Activated B cell treated with CpG ODN at 0.5 μM for 24 hours (primary cell): Measurements from ENCODE around the gene TRAPPC10. TPM values are rescaled to one million over a fixed set of nuclear protein-coding genes. Genes with fewer than 3 reads are reported as not detected.
A peak's percentile ranks its signal among the peaks of the same experiment; 100 is the strongest.

ENCODE experiments used
- ATAC-seq: fragments of 200-7000 bp; cut with Tn5 transposase; one replicate; pipeline ENCODE4 v1.10.0; 2021; ENCODE audit warnings: low read depth, mild to moderate bottlenecking, moderate library complexity
- CTCF ChIA-PET: fragments of 350-600 bp; sonication (Branson Sonifier 250); formaldehyde crosslinking; loops from one replicate; lab custom pipeline; 2021; ENCODE audit warnings: antibody characterized with exemption; lab: Charles Lee
- POLR2A ChIA-PET: fragments of 350-600 bp; sonication (Branson Sonifier 250); formaldehyde crosslinking; loops from one replicate; lab custom pipeline; 2021; ENCODE audit warnings: antibody characterized with exemption; lab: Charles Lee
- DNase-seq: peaks from one replicate; pipeline ENCODE4 v3.0.0; 2022
- H3K27ac Mint-ChIP-seq: one replicate; pipeline ENCODE4 v1.8.0; 2020; ENCODE audit warnings: mixed read lengths
- H3K27me3 Mint-ChIP-seq: one replicate; pipeline ENCODE4 v1.8.0; 2021; ENCODE audit warnings: mixed read lengths
- H3K36me3 Mint-ChIP-seq: one replicate; pipeline ENCODE4 v1.8.0; 2021; ENCODE audit warnings: low read depth, mixed read lengths
- H3K4me1 Mint-ChIP-seq: one replicate; pipeline ENCODE4 v1.8.0; 2021; ENCODE audit warnings: mixed read lengths
- H3K4me3 Mint-ChIP-seq: one replicate; pipeline ENCODE4 v1.8.0; 2020; ENCODE audit warnings: mild to moderate bottlenecking, mixed read lengths
- H3K9me3 Mint-ChIP-seq: one replicate; pipeline ENCODE4 v1.8.0; 2020; ENCODE audit warnings: mixed read lengths
- CTCF ChIP-seq: fragments of 200-600 bp; IDR thresholded peaks from one replicate; pipeline ENCODE4 v1.8.0; 2022; ENCODE audit warnings: antibody characterized with exemption, mild to moderate bottlenecking
- intact Hi-C: fragments of 100-400 bp; cut with micrococcal nuclease; formaldehyde crosslinking; loops from one replicate; pipeline ENCODE4 v1.15.1; 2024
- total RNA-seq: library from RNA; stranded (reverse); gene quantifications from 2 replicates; pipeline ENCODE4 v1.2.3, GENCODE V29; 2022

Gene TRAPPC10
- total RNA-seq, 1 donor from 2014 or later, result 96.0 TPM

- Mint-ChIP-seq H3K4me1 (peaks cover 86% of the 10 kb centered on the region), H3K9me3 (no peaks in the 10 kb centered on the region), H3K27ac (no peak overlapping the region), H3K4me3 (no peak overlapping the region), H3K36me3 (peaks cover 12% of the 10 kb centered on the region), H3K27me3 (no peaks in the 10 kb centered on the region)
- no peak for DNase-seq
- no peak for TF ChIP-seq CTCF
- POLR2A ChIA-PET, result no interaction called here
- intact Hi-C loops, result no loop called here
- no peak for ATAC-seq
- CTCF ChIA-PET, result no interaction called here
Observed at GRCh38 chr21:44018127-44018526, 6.0 kb downstream of the TRAPPC10 start.

GRCh38 chr21:44018813-44019567 is 6.9 kb downstream of the TRAPPC10 start:
- Mint-ChIP-seq H3K27ac (peak overlapping the region; percentile 63), H3K36me3 (peaks cover 9% of the 10 kb centered on the region), H3K4me3 (no peak overlapping the region), H3K27me3 (no peaks in the 10 kb centered on the region), H3K4me1 (peaks cover 86% of the 10 kb centered on the region), H3K9me3 (no peaks in the 10 kb centered on the region)
- ATAC-seq, result no peak
- intact Hi-C loops, result no loop called here
- CTCF ChIA-PET, result interaction anchor here (0.6 kb wide), 1 partner anchor 1637 kb away, joined by 3 read pairs; no protein-coding TSS in a partner anchor
- TF ChIP-seq CTCF, result no peak
- DNase-seq, result no peak
- POLR2A ChIA-PET, result no interaction called here

GRCh38 chr21:44019568-44019958 is 7.5 kb downstream of the TRAPPC10 start:
- no peak for ATAC-seq
- no peak for TF ChIP-seq CTCF
- no peak overlapping the region for H3K4me3 Mint-ChIP-seq
- ChIA-PET CTCF (interaction anchor here (0.6 kb wide), 1 partner anchor 1636 kb away, joined by 3 read pairs; no protein-coding TSS in a partner anchor), POLR2A (no interaction called here)
- intact Hi-C loops, result no loop called here
- peaks cover 9% of the 10 kb centered on the region for H3K36me3 Mint-ChIP-seq
- no peaks in the 10 kb centered on the region for H3K27me3 Mint-ChIP-seq
- H3K4me1 Mint-ChIP-seq, result peaks cover 85% of the 10 kb centered on the region
- DNase-seq, result no peak
- peak overlapping the region; percentile 56 for H3K27ac Mint-ChIP-seq
- no peaks in the 10 kb centered on the region for H3K9me3 Mint-ChIP-seq

- ChIA-PET POLR2A (no interaction called here), CTCF (no interaction called here)
- DNase-seq (no peak), ATAC-seq (no peak)
- peaks cover 87% of the 10 kb centered on the region for H3K4me1 Mint-ChIP-seq
- TF ChIP-seq CTCF, result no peak
- intact Hi-C loops, result loop anchor here (10.0 kb wide), 1 partner anchor 774 kb away; no protein-coding TSS in a partner anchor
- no peak overlapping the region for H3K4me3 Mint-ChIP-seq
- H3K27ac Mint-ChIP-seq, result no peak overlapping the region
- peaks cover 11% of the 10 kb centered on the region for H3K36me3 Mint-ChIP-seq
- H3K9me3 Mint-ChIP-seq, result no peaks in the 10 kb centered on the region
- no peaks in the 10 kb centered on the region for H3K27me3 Mint-ChIP-seq
Observed at GRCh38 chr21:44020551-44020950, 8.4 kb downstream of the TRAPPC10 start.

- H3K4me1 Mint-ChIP-seq, result peaks cover 87% of the 10 kb centered on the region
- no peak overlapping the region for H3K4me3 Mint-ChIP-seq
- intact Hi-C loops, result loop anchor here (1.0 to 10.0 kb wide), 2 partner anchors 8 to 774 kb away; no protein-coding TSS in a partner anchor
- H3K27me3 Mint-ChIP-seq, result no peaks in the 10 kb centered on the region
- DNase-seq (no peak), ATAC-seq (no peak)
- H3K36me3 Mint-ChIP-seq, result peaks cover 13% of the 10 kb centered on the region
- H3K27ac Mint-ChIP-seq, result peak overlapping the region; percentile 59
- TF ChIP-seq CTCF, result no peak
- ChIA-PET POLR2A (no interaction called here), CTCF (no interaction called here)
- H3K9me3 Mint-ChIP-seq, result no peaks in the 10 kb centered on the region
Observed at GRCh38 chr21:44021064-44021463, 9.0 kb downstream of the TRAPPC10 start.
